Upper lobe of left lung (tissue), 4 donors: ENCODE results near the gene MEPE.

Experiments used
- CTCF ChIP-seq, 6 experiments: fragments of 450-650 bp in 4 of 6; fragments of 200-600 bp in 2 of 6; sonication (generic) in 2 of 6; IDR thresholded peaks; one replicate each; pipeline ENCODE4 v1.5.1; 2016 to 2019; ENCODE audit warnings: antibody characterized with exemption in 6 of 6
- EP300 ChIP-seq, 4 donors: sonication (generic); formaldehyde crosslinking; IDR thresholded peaks; one replicate each; pipeline ENCODE4 v1.5.1; 2017; ENCODE audit warnings: antibody characterized with exemption in 4 of 4, control low read depth in 2 of 4
- POLR2A ChIP-seq, 4 donors: fragments of 450-650 bp; IDR thresholded peaks; one replicate each; pipeline ENCODE4 v1.5.1; 2016 to 2017; ENCODE audit warnings: antibody characterized with exemption in 4 of 4, mild to moderate bottlenecking in 2 of 4
- POLR2AphosphoS5 ChIP-seq, 2 donors: sonication (generic); formaldehyde crosslinking; IDR thresholded peaks; one replicate each; pipeline ENCODE4 v1.5.1; 2017; ENCODE audit warnings: antibody characterized with exemption in 2 of 2

- TF ChIP-seq CTCF (IDR thresholded peaks at IDR 0.05), result no peak
- TF ChIP-seq POLR2A (IDR thresholded peaks at IDR 0.05), result no peak
- no peak for TF ChIP-seq POLR2AphosphoS5 (IDR thresholded peaks at IDR 0.05)
- TF ChIP-seq EP300 (IDR thresholded peaks at IDR 0.05), result no peak
Measured at GRCh38 chr4:87805971-87806370, 26.8 kb upstream of the MEPE start.
